ENCODE measurements around the gene CDPF1. TPM values are rescaled to one million over a fixed set of nuclear protein-coding genes. Genes with fewer than 3 reads are reported as not detected.

Gene CDPF1
- total RNA-seq, 2 experiments from 2014 or later, result 8.1 to 8.8 TPM

- Mint-ChIP-seq H3K4me1 (peaks cover 21% of the 10 kb centered on the region), H3K9me3 (ENCODE audit: low read depth) (no peaks in the 10 kb centered on the region), H3K4me3 (no peak overlapping the region), H3K27ac (no peak overlapping the region), H3K27me3 (no peaks in the 10 kb centered on the region), H3K36me3 (ENCODE audit: low read depth) (peaks cover 5% of the 10 kb centered on the region)
- ATAC-seq (no peak), DNase-seq (no peak)
- intact Hi-C loops (cut with DNase I, micrococcal nuclease), result loop anchor here (10.0 kb wide), 2 partner anchors 256 to 616 kb away; partner anchors contain the start of gene ATXN10 (in 1 of the 2)
- ChIA-PET CTCF (interaction anchor here (0.6 kb wide), 1 partner anchor 41 kb away, joined by 3 read pairs; the partner anchor contains the start of gene CDPF1), POLR2A (no interaction called here)
These were observed 41.0 kb upstream of the CDPF1 start for GRCh38 chr22:46290843-46291785.

GRCh38 chr22:46290121-46290842 is 40.2 kb upstream of the CDPF1 start:
- Mint-ChIP-seq H3K4me3 (no peak overlapping the region), H3K27ac (no peak overlapping the region), H3K9me3 (ENCODE audit: low read depth) (no peaks in the 10 kb centered on the region), H3K4me1 (peaks cover 13% of the 10 kb centered on the region), H3K36me3 (ENCODE audit: low read depth) (peaks cover 5% of the 10 kb centered on the region), H3K27me3 (no peaks in the 10 kb centered on the region)
- DNase-seq, result no peak
- ChIA-PET POLR2A (no interaction called here), CTCF (interaction anchor here (0.6 kb wide), 1 partner anchor 40 kb away, joined by 3 read pairs; the partner anchor contains the start of gene CDPF1)
- ATAC-seq, result no peak
- intact Hi-C loops (cut with DNase I, micrococcal nuclease), result loop anchor here (10.0 kb wide), 2 partner anchors 255 to 615 kb away; partner anchors contain the start of gene ATXN10 (in 1 of the 2)

GRCh38 chr22:46289244-46289891 is 39.3 kb upstream of the CDPF1 start:
- Mint-ChIP-seq H3K27ac (no peak overlapping the region), H3K27me3 (no peaks in the 10 kb centered on the region), H3K9me3 (ENCODE audit: low read depth) (no peaks in the 10 kb centered on the region), H3K4me3 (no peak overlapping the region), H3K4me1 (peaks cover 9% of the 10 kb centered on the region), H3K36me3 (ENCODE audit: low read depth) (peaks cover 5% of the 10 kb centered on the region)
- ATAC-seq (no peak), DNase-seq (no peak)
- POLR2A ChIA-PET, result no interaction called here
- CTCF ChIA-PET, result no interaction called here
- intact Hi-C loops (cut with DNase I, micrococcal nuclease), result no loop called here

GRCh38 chr22:46288846-46289243 is 38.8 kb upstream of the CDPF1 start:
- no peaks in the 10 kb centered on the region for H3K9me3 Mint-ChIP-seq (ENCODE audit: low read depth)
- no peak overlapping the region for H3K27ac Mint-ChIP-seq
- intact Hi-C loops (cut with DNase I, micrococcal nuclease), result no loop called here
- ChIA-PET POLR2A (no interaction called here), CTCF (no interaction called here)
- peaks cover 9% of the 10 kb centered on the region for H3K4me1 Mint-ChIP-seq
- H3K36me3 Mint-ChIP-seq (ENCODE audit: low read depth), result peaks cover 5% of the 10 kb centered on the region
- no peak overlapping the region for H3K4me3 Mint-ChIP-seq
- DNase-seq (no peak), ATAC-seq (no peak)
- H3K27me3 Mint-ChIP-seq, result no peaks in the 10 kb centered on the region

GRCh38 chr22:46287873-46288751 is 38.0 kb upstream of the CDPF1 start:
- peak; percentile 40 for DNase-seq
- H3K4me1 Mint-ChIP-seq, result peaks cover 3% of the 10 kb centered on the region
- intact Hi-C loops (cut with DNase I, micrococcal nuclease), result no loop called here
- H3K4me3 Mint-ChIP-seq, result peak overlapping the region; percentile 56
- peak; percentile 64 for ATAC-seq
- H3K27ac Mint-ChIP-seq, result peak overlapping the region; percentile 47
- no peaks in the 10 kb centered on the region for H3K9me3 Mint-ChIP-seq (ENCODE audit: low read depth)
- H3K36me3 Mint-ChIP-seq (ENCODE audit: low read depth), result peaks cover 5% of the 10 kb centered on the region
- H3K27me3 Mint-ChIP-seq, result no peaks in the 10 kb centered on the region
- ChIA-PET POLR2A (no interaction called here), CTCF (no interaction called here)

GRCh38 chr22:46286941-46287872 is 37.1 kb upstream of the CDPF1 start:
- Mint-ChIP-seq H3K4me3 (peak overlapping the region; percentile 56), H3K27ac (peak overlapping the region; percentile 47), H3K4me1 (peaks cover 3% of the 10 kb centered on the region), H3K36me3 (ENCODE audit: low read depth) (peaks cover under 1% of the 10 kb centered on the region), H3K9me3 (ENCODE audit: low read depth) (no peaks in the 10 kb centered on the region), H3K27me3 (no peaks in the 10 kb centered on the region)
- ChIA-PET POLR2A (no interaction called here), CTCF (interaction anchor here (0.7 kb wide), 1 partner anchor 598 kb away, joined by 3 read pairs; no protein-coding TSS in a partner anchor)
- DNase-seq (no peak), ATAC-seq (no peak)
- intact Hi-C loops (cut with DNase I, micrococcal nuclease), result no loop called here

GRCh38 chr22:46286006-46286405 is 35.9 kb upstream of the CDPF1 start:
- H3K4me1 Mint-ChIP-seq, result peaks cover 3% of the 10 kb centered on the region
- intact Hi-C loops (cut with DNase I, micrococcal nuclease), result no loop called here
- no peak for DNase-seq
- ChIA-PET POLR2A (interaction anchor here (0.6 kb wide), 2 partner anchors 41 kb away, joined by 3 to 4 read pairs; no protein-coding TSS in a partner anchor), CTCF (no interaction called here)
- no peak overlapping the region for H3K27ac Mint-ChIP-seq
- no peak overlapping the region for H3K4me3 Mint-ChIP-seq
- no peaks in the 10 kb centered on the region for H3K36me3 Mint-ChIP-seq (ENCODE audit: low read depth)
- no peak for ATAC-seq
- H3K27me3 Mint-ChIP-seq, result no peaks in the 10 kb centered on the region
- no peaks in the 10 kb centered on the region for H3K9me3 Mint-ChIP-seq (ENCODE audit: low read depth)

- Mint-ChIP-seq H3K4me3 (no peak overlapping the region), H3K27me3 (no peaks in the 10 kb centered on the region), H3K9me3 (ENCODE audit: low read depth) (no peaks in the 10 kb centered on the region), H3K36me3 (ENCODE audit: low read depth) (peaks cover 2% of the 10 kb centered on the region), H3K27ac (no peak overlapping the region), H3K4me1 (no peaks in the 10 kb centered on the region)
- ChIA-PET POLR2A (interaction anchor here (0.6 kb wide), 1 partner anchor 27 kb away, joined by 3 read pairs; no protein-coding TSS in a partner anchor), CTCF (interaction anchor here (0.6 kb wide), 1 partner anchor 274 kb away, joined by 3 read pairs; no protein-coding TSS in a partner anchor)
- ATAC-seq (no peak), DNase-seq (no peak)
- intact Hi-C loops (cut with DNase I, micrococcal nuclease), result no loop called here
These were observed 32.0 kb upstream of the CDPF1 start for GRCh38 chr22:46281866-46282678.

GRCh38 chr22:46280999-46281623 is 31.0 kb upstream of the CDPF1 start:
- DNase-seq (no peak), ATAC-seq (no peak)
- intact Hi-C loops (cut with DNase I, micrococcal nuclease), result no loop called here
- POLR2A ChIA-PET, result no interaction called here
- Mint-ChIP-seq H3K4me3 (no peak overlapping the region), H3K27ac (no peak overlapping the region), H3K36me3 (ENCODE audit: low read depth) (peaks cover 2% of the 10 kb centered on the region), H3K4me1 (no peaks in the 10 kb centered on the region), H3K9me3 (ENCODE audit: low read depth) (no peaks in the 10 kb centered on the region), H3K27me3 (no peaks in the 10 kb centered on the region)
- CTCF ChIA-PET, result no interaction called here

Data from activated CD4-positive, alpha-beta T cell treated with anti-CD3 and anti-CD28 coated beads for 36 hours (primary cell).